Activated CD4-positive, alpha-beta T cell treated with anti-CD3 and anti-CD28 coated beads, Interleukin-2, amount 50 U/mL, for 48 hours (primary cell): Measurements from ENCODE around the gene PCCA.
"Not testable (repeated sequence)": the region's sequence is repeated elsewhere in the genome, so short reads cannot be mapped to it uniquely, and the experiment has no call there.

ENCODE experiments used
- DNase-seq, 2 experiments: peaks; one replicate each; pipeline ENCODE4 v3.0.0-alpha.2; 2020

PCCA gene

DNA sequence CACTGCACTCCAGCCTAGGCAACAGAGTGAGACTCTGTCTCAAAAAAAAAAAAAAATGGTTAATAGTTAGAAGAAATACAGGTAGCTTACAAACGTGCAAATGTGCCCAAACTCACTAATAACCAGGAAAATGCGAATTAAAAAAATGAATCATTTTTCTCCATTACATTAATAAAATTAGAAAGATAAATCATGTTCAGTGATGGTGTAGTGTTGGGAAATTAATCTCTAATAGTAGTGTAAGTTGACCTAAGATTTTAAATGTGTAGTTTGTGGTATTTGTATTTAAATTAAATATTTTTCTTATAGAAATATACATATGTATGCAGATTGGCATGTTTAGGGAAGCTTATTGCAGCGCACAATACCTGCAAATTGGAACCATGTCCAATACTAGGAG is 57.6 kb downstream of the PCCA start:
- DNase-seq: no peak

DNA sequence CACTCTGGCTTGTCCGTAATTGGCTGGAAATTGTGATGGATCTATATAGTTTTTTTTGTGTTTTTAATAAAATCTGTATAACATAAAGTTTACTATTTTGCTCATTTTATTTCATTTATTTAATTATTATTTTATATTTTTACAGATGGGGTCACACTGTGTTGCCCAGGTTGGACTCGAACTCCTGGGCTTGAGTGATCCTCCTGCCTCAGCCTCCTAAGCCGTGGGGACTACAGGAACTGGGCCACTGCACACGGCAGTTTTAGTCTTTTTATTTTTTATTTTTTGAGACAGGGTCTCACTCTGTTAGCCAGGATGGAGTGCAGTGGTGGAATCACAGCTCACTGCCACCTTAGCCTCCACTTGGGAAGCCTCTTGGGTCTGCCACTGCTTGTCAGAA is 58.9 kb downstream of the PCCA start:
- DNase-seq: no peak

DNA sequence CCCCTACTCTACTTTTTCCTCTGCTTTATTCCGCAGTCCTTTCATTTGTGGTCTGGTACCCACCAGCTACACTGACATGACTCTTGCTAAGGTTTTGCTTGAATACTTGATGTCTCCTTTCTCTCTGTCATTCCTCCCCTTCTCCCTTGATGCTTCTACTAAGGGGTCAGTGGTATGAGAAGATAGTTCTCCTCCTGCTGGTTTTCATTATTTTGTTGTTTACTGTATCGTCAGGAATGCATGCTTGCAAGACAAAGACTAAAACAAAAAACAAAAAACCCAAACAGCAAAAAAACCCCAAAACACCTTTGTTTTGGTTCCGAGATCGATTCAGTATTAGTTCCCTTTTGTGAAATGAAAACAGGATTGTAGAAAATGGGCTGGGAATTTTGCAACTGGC is 59.5 kb downstream of the PCCA start:
- no peak for DNase-seq

DNA sequence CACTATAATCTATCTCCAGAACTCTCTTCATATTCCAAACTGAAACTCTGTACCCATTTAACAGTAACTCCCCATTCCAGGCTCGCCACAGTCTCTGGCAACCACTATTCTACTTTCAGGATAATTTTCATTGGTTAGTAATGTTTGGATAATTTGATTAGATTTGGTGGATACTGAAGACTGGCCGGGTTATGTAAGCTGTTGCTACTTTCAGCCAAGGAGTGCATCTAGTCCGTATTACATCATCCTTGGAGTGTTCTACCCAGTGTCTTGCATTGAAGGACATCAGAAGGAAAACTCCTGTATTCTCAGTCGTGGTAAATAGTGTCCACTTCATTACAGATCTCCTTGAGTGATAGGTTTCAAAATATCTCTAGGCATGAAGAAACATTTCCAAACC is 60.5 kb downstream of the PCCA start:
- DNase-seq: no peak

DNA sequence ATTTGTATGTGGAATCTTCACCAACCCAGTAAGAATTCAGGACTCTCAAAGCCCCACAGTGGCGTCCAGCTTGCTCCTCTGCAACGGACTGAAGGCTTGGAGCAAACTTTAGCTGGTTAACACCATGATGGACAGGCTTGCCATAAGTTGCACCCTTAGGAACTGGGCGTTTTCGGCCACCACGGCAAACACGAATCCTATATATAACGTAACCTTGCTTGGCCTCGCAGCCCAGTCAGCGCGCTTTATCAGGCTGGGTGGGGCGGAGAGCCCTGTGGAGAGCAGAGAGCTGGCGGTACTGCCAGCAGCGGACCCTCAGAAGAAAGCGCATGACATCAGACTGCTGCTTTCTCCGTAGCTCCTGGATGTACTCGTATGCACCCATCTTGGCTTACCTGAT is 61.8 kb downstream of the PCCA start:
- DNase-seq: not testable (repeated sequence)

DNA sequence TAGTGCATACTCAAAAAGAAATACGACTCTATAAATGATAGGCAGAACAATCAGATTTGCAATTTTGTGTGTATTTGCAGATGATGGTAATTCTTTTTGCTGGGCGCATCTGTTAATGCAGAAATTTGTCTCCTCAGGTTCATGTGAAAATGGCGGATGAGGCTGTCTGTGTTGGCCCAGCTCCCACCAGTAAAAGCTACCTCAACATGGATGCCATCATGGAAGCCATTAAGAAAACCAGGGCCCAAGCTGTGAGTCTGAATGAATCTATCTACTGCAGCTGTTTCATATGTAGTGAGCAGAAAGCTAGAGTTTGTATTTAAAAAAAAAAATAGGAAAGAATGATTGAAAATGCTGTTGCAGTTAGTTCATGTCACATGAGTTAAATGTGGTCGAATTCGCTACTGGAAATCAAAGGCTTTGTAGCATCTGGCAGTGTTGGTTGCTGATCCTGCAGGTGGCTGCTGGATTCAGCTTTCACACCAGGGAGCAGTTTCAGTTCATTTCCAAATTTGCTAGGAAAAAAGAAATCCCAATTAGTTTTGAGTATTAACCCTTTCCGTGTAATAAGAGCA is 66.0 kb downstream of the PCCA start:
- no peak for DNase-seq

DNA sequence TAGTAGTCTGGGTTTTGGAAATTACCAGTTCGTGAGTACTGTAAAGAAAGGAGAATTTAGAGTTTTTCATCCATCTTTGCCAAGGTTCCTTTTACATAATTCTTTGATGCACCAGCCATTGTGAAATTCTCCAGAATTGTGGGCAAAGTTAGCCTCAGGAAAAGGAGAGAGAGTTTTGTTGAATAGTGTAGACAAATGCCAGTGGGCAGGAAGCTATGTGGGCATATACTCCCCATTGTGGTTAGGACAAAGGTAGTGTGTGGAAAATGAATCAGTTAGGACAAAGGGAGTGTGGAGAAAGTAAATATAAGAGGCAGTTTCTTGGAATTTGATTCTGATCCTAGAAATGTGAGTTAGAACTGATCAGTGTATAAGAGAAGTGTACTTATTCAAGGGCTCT is 67.9 kb downstream of the PCCA start:
- no peak for DNase-seq

DNA sequence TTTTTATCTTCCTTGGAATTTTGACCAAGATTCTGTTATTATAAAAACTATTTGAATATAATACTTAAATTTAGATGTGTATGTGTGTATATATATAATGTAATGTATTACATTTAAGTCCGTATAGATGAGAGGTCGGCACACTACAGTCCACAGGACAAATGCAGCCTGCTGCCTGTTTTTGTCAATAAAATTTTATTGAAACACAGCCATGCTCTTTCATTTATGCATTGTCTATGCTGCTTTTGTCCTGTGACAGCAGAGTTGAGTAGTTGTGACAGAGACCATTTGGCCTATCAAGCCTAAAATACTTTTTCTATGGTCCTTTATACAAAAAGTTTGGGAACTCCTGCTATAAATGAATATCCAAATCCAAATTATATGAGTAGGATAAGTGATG is 69.7 kb downstream of the PCCA start:
- DNase-seq: no peak

DNA sequence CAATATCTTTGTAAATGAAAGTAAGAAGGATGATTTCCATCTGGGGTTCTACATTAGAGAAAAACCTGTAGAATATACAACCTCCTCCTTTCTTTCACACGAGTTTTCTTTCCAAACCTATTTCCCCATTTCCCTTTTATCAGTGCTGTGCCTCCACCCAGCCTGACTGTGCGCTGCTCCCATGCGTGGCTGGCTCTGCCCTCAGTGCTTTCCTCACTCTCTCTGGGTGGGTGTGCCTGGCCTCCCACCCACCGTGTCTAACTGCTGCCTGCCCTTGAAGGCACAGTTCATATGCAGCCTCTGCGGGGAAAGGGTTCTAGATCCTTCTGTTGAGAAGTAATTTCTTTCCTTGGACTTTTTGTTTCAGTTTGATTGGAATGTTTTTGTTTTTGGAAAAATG is 70.7 kb downstream of the PCCA start:
- DNase-seq: no peak

DNA sequence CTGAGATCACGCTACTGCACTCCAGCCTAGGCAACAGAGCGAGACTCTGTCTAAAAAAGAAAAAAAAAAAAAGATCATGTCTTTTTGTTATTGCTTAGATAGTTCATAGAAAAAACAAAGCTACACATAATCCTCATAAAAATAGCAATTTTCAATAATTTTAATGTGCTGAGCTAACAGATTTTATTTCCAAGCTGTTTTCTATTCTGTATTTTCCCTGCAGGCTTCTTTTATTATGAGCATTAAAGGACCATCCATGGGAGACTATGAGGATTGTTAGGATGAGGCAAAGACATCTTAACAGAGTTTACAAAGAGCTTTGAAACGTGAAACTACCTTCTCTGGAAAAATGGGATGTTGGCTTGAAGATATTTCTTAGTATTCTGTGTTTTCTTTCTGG is 71.6 kb downstream of the PCCA start:
- no peak for DNase-seq

DNA sequence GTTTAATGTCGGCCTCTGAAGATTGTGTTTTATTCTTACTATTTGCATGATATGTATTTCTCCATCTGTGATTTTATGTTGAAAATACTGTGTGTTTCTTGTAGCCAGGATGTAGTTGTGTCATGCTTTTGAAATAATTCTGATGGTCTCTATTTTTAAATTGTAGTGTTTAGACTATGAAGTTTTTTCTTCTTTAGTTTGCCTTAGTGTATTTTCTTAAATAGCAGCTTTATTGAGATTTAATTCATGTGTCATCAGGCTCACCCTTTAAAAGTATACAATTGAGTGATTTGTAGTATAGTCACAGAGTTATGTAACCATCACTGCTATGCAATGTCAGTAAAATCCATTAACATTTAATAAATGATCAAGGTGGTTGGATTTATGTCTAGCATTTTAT is 74.5 kb downstream of the PCCA start:
- DNase-seq: no peak

DNA sequence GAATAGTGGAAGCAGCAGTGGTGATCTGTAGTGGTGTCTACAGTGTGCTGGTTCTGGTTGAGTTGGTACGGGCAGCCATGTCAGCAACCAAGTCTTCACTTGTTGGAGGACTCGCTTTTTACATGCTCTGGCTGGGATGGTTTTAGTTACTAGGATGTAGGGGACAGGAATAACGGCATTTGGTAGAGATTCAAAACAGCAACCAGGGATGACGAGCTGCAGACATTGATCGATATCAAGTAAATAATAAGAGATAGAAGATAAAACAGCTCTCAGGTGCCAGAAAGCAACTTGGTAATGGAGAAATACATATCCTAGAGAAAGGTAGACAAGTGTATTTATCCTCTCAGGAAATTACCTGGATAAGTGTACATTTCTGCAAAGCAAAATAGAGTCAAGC is 84.3 kb downstream of the PCCA start:
- no peak for DNase-seq

DNA sequence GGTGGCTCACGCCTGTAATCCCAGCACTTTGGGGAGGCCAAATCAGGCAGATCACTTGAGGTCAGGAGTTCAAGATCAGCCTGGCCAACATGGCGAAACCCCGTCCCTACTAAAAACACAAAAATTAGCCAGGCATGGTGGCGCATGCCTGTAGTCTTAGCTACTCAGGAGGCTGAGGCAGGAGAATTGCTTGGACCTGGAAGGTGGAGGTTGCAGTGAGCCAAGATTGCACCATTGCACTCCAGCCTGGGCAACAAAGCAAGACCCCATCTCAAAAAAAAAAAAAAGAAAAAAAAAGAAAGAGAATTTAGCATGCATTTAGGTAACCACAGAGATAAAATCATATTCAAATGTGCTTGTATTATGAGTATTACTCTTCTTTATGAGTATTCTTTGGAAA is 85.6 kb downstream of the PCCA start:
- not testable (repeated sequence) for DNase-seq

DNA sequence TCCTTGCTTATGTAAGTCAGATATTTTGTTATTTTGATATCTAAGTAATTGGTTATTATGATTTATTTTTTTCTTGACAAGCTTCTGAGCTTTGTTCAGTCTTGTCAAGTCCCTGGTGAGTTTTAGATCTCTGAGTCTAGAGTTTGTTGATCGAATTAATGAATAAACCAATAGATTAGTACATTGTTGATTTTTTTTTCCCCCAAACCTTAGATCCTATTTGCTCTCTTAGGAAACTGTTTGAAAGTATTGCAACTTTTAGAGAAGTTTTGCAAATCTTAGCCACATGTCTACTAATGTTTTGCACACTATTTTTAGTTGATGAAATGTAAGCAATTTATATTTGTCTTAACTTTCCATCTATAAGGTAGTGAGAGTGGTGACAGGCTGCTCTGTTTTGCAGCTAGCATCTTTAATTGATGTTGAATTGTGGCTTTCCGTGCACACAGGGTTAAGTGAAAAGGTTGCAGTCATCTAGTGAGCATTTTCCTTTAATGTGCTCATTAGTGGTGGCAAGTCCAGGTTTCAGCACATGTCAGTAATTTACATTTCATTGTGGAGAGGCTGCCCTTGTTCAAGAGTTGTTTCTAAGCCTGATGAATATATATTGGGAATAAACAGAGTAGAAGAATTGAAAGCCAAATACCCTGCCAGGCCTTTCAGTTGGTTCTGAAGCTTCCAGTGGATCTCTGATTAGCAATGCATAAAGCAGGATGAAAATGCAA is 86.3 kb downstream of the PCCA start:
- DNase-seq: no peak

DNA sequence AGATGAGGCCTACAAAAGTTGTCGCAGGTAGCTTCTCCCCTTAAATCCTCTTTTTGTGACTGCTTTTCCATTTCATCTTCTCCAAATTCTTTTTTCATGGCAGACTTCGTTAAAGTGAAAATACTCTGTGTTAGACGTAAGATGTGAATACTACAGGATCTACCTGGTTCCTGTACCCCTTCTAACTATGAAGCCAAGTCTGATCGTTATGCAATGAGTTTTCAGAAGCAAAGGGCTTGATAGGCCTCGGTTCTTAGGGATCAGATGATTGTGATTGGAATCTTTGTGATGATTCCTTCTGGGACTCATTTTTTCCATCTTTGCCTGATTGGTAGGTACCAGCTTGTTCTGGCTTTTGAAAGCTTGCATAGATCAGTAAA is 86.9 kb downstream of the PCCA start:
- DNase-seq: no peak

DNA sequence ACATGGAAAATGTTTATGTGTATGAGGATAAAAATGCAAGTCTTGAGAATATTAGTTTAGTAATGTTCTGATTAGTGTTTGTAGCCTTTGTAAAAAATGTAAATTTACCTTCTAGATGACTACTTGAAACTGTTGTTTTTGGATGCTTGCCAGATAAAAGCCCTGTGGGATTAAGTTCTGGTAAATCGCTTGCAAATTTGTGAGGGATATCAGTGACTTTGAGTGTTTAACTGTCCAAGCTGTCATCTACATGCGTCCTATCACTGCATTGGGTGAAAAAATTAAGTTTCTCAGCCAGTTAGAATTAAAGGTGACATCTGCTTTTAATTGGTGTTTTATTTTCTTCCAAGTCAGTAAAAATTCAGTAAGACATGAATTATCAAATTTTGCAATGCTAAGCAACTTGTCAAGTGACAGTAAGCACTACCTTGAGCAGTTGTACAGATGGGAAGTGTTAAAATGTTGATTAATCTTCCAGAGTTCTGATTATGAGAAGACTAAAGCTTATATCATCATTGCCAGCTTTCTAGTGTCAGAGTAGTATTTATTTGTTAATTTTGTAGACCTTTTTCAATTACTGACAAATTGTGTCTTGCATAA is 88.0 kb downstream of the PCCA start:
- no peak for DNase-seq

DNA sequence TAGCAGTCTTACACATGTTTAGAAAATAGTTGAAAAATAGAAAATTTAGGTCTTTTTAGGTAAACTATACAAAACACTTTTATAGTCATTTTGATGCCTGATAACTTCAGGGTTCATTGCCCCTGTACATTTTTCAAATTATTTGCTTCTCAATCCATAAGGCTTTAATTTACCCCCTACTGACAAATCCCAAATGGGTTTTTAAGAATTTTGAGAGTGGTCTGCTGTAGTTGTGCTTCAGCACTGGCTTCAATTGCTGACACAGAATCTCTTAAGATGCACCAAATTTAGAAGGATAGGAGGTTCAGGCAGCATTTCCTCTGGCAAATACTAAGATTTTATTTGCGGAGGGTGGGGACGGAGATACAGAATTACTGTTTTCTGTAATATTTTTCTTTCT is 89.4 kb downstream of the PCCA start:
- DNase-seq: no peak

DNA sequence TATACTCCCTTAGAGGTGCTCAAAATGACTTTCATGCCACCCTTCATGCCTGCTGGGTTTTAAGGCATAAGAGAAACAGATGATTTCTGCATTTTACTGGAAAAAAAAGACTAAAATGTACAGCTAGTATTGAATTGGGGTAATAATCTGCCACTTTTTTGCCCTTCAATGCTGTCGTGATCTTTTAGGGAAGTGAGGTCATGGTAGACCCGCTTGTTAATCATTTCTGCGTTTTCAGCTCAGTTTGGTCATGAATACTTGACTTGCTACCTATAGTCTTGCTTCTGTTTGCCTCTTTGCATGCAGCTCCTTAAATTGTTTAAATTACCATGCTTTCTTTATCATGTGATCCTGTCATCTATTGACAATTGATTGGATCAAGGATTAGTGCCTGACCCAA is 90.4 kb downstream of the PCCA start:
- no peak for DNase-seq

DNA sequence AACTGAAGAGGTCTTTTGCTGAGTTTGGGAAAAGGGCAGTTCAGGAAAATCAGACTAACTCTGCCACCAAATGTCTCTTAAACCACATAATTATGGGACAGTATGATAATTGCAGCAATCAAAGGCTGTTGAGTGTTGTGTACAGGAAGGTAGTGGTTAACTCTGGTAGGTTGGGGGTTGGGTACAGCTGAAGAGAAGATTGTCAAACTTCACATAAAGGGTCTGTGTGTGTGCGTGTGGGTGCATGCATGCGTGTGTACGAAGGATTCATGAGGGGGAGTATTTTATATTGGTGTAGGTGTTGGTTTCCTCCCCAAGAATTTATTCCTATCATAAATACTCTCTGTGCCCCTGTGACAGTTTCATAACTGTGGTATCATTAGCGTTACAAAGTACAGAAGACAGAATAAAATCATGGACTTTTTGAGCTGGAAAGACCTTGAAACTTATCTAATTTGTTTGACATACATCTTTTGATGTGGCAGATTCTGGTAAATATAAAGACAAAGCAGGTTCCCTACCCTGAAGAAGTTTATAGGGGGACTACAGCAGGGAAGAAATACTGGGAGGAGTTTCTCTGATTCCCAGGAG is 94.1 kb downstream of the PCCA start:
- no peak for DNase-seq

DNA sequence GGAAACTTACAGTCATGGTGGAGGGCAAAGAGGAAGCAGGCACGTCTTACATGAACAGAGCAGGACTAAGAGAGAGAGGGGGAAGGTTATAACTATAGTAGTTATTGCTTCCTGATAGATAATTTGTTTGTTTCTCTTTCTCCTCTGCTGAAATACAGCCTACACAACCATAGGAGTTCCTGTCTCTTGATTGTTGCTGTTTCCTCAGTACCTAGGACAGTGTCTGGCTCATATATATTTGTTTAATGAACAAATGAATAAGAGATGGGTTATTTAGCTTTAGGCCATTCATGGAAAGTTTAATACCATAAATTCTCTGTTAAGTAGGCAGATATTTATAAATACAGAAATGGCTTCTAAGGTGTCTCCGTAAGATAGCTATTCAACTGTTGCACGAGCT is 95.2 kb downstream of the PCCA start:
- DNase-seq: no peak

DNA sequence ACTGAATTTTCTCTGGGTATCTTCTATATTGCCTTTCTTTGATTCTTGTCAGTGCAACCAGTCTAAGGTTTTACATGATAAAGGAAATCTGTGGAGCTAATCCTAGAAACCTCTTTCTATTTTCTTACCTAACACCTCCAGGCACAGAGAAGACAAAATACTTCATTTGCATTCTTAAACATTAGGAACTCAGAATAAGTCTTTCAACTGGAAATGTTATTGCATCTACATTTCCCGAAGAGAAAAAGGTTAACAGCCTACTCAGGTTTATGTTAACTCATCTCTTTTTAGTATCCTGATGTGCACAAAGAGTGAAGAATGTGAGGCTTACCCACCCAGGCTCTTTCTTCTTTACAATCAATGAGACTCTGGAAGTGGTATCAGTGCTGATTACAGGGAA is 106.7 kb downstream of the PCCA start:
- DNase-seq: no peak

DNA sequence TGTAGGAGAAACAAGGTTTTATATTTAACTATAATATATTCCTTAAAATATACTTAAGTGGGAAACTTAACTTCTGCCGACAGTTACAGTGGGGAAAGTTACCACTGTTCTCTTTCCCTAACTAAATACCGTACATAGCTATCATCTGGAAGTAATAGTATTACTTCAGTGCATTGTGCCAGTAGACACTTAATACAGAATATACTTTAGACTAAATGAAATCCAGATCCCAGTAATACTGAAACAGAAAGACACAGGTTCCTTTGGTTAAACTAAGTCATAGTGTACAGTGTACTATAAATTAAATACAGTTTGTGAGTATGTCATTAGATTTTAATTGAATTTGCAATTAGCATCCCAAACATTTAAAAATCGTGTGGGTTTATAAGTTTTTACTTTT is 107.5 kb downstream of the PCCA start:
- no peak for DNase-seq

DNA sequence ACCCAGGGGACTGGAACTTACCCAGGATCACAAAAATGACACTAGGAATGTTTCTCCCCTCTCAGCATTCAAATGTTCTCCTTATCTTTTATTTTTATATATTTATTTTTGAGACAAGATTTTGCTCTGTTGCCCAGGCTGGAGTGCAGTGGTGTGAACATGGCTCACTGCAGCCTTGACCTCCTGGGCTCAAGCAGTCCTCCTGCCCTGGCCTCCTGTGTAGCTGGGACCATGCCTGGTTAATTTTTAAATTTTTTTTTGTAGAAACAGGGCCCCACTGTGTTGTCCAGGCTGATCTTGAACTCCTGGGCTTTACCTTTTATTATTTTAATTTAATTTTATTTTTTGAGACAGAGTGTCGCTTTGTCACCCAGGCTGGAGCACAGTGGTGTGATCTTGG is 108.2 kb downstream of the PCCA start:
- no peak for DNase-seq

DNA sequence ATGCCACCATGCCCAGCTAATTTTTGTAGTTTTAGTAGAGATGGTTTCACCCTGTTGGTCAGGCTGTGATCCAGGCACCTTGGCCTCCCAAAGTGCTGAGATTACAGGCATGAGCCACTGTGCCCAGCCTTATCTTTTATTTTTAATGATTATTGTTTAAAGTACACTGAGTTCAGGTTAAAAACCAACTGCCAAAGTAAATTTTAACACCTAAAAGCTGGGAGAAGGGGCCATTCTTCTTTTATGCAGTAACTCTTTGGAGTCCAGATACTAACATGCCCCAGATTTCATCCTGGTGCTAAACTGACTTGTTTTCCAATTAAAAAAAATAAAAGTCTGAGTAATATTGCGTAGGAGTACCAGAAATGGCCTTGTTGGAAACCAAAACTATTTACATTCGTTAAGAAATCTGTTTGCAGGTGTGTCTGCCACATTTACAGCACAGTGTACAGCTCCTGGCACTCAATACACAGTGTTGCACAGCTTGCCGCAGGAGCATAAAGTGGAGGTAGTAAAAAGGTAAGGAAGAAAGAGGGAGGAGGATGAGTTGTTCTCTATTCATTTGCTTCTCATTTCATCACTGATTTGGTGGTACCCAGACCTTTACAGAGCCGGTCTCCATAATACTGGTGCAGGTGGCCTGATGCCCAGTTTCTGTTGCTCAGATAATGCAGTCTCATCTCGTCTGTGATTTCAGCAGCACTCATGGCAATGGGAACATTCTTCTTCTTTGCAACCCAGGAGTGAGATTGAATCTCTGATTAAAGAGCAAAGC is 108.9 kb downstream of the PCCA start:
- DNase-seq: no peak
